Amniotic stem cell (primary cell): ENCODE measurements around the gene HTRA1.

Source experiments
- DNase-seq: peaks from one replicate; lab custom pipeline; 2025; lab: John Stamatoyannopoulos, UW

HTRA1 gene

DNA sequence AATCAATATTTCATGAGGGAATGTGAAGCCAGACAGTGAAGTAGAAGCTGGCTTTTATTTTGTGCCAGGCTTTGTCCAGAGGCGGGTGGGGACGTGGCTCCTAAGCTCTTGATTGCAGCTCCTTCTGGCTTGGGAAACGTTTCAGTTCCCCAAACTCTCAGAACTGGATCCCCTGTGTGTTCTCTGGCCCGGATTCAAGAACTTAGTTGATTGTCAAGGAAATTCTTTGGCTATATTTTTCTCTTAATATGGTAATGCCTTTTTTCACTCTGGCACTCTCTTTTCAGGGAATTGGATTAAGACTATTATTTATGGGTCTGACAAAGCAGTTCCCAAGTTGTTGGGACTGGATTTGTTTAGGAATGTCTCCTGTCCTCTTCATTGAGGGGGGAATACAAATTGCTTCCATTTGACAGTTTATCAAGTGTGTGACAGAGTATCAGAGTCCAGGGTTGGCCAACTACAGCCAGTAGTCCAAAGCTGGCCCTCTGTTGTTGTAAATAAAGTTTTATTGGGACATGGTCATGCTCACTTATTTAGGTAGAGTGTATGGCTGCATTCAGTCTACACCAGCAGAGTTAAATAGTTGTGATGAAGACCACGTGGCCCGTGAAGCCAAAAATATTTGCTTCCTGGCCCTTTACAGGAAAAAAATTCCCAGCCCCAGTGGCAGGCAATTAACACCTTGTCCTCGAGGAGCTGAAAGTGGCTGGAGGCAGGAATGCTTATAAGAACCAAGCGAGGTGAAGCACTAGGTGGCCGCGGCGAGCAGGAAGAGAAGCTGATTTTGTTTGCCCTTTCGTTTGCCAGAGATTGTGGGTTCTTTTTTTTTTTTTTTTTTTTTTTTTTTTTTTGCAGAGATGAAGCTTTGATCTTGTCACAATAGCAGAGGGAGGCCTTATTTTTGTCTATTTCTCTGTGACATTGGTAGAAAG is 34.3 kb downstream of the HTRA1 start:
- DNase-seq = no peak

DNA sequence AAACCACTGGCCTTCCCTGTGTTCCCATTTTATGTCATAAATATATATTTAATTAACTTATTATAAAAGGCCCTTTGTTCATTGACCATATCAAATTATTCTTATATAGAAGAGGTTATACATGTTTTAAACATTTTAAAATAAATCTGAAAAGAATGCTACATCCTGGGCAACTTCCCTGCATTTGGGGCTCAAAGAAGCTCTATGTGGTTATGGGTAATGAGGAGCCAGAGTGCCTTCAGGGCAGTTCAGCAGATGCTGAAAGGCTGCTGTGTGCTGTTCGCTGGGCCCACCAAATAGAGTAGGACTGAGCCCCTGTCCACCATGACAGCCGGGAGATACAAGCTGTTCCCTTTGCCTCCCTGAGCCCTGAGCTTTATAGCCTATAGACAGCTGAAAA is 35.9 kb downstream of the HTRA1 start:
- no peak for DNase-seq

DNA sequence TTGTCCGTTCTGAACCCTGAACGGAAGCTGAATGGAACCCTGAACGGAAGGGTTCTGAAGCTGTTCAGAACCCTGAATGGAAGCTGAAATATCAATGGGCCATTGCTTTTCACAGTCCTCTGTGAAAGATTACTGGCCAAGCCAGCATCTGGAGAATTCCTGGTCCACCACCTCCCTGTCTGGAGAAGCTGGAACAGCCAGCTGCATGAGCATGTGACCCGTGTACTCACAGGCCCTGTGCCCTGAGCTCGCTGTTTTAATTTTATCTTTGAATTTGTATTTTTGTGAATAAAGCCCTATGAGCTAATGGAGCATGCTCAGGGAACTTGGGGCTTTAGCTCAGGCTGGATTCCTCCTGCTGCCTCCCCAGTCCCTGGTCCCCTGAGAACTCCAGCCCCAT is 37.2 kb downstream of the HTRA1 start:
- no peak for DNase-seq

DNA sequence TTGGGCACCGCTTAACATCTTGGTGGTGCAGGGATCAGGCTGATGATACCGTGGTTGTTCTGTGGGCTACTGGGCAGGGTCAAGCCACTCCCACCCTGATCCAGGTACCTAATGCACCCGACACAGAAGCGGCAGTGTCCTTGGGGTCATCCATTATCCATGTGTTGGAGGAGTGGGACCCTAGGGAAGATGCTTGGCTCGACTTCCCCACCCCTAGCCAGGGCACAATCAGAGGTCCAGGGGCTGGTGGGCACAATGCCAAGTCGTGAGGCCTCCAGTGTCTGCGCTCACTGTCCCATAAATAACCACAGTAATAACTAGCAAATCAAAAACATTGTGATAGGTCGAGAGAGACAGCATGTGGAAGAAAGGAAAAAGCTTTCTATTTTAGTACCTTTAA is 37.7 kb downstream of the HTRA1 start:
- no peak for DNase-seq

DNA sequence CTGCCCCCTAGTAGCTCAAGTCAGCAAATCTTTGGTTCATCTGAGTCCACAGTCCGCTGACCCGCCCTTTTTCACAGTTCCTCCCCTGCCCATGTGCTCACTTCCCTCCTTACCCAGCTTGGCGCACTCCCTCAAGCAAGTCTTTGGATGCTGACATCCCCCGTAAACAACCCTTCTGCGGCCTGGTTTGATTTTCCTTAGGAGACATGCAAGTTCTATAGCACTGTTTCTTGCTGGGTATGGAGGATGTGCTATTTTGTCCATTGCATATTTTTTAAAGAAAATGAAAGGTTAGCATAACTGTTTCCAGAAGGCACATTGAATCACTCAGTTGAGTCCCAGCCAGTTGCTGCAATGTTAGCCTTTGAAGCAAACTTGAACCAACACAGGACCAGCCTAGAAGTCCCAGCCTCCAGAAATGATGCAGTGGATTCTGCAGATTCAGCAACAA is 38.2 kb downstream of the HTRA1 start:
- DNase-seq = no peak

DNA sequence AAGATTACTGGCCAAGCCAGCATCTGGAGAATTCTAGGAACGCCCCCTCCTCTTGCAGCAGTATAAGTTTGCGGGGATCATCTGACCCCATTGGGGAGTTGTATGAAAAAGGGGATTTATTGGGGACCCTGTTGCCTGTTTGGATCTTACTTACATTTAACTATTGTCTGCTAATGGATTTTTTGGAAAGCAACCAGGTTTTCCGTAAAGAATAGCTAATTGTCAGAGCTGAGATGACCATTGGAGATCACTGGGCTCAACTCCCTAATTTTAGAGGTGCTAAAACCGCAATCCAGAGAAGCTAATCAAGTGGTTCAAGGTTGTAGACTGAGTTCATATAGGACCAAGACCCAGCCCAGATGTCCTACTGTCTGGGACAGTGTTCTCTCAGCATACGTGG is 38.8 kb downstream of the HTRA1 start:
- no peak for DNase-seq

DNA sequence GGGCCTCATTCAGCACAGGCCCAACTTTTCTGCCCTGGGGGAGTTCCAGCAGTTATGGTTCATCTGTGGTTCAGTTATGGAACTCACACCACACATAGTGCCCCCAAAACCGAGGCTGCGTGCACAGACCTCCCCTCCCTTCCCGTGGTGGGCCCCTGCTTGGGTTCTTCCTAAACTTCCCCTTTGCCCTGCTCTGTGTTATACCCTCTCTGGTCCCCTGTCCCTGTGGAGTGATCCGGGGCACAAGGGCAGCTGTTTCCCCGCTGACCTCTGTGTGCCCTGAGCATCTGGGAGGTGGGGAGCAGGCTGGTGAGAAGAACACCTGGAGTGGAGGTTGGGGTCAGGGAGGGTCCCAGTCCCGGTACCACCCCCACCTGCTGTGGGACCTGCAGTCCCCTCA is 39.4 kb downstream of the HTRA1 start:
- no peak for DNase-seq

DNA sequence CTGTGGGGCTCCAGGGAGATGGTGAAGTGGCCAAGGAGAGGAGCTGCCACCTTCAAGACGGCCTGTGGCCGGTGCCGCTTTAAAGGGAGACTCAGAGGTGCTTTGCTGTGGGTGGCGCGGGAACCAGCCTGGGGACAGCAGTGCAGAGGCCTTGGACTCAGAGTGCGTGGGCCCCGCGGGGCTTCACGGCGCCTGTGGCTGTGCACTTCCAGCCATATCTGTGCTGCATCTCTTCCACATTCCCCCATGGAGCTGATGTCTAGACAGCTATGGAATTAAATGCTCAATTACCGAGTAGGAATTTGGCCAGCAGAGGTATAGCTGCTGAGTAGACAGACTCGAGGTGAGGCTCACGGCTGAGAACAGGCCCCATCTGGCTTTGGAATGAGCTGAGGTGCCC is 41.7 kb downstream of the HTRA1 start:
- DNase-seq = no peak

DNA sequence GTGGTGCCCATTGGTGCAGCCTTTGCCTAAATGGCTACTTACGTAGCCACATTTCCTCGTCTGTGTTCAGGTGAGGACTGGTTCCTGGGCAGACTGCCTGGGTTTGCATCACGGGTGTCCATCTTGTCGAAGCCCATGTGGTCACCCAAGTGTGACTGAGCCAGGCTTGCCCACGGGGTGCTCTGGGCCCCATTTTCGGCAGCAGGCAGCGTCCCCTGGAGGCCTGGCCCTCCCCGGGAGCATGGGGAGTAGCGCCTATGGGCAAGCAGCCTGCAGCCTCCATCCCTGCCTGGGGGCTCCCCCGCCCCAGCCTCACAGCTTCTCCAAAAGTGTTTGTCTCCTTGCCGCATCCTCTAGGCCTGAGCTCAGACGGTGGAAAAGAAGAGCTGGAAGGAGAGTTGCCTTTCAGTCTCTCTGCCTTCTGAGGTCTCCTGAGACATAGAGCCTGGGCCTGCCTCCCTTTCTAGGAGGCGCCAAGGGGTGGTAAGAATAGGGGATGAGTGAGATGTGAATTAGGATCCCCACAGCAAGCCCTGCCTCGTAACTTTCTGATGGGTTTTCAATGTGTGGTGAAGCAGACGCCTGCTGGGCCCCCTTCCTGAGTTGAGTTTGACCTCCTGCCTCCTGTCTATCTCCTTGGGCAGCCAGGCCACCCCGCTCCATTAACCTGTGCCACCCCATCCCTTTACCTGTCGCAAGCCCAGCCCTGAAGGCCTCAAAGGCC is 42.7 kb downstream of the HTRA1 start:
- no peak for DNase-seq

DNA sequence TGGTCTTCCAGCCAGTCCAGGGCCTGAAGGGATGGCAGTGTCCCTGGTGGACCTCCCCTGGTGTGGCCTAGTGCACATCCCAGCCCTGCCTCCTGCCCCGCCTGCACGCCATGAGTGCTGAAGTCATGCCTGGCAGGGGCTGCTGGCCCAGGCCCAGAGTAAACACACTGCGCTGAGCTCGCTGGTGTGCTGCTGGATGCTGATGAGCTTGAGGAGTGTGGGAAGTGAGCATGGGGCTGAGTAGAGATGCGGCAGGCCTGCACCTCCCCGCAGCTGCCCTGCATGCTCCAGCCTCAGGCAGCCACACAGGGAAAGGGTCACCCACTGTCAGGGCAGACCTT is 43.2 kb downstream of the HTRA1 start:
- DNase-seq = peak; percentile 80

DNA sequence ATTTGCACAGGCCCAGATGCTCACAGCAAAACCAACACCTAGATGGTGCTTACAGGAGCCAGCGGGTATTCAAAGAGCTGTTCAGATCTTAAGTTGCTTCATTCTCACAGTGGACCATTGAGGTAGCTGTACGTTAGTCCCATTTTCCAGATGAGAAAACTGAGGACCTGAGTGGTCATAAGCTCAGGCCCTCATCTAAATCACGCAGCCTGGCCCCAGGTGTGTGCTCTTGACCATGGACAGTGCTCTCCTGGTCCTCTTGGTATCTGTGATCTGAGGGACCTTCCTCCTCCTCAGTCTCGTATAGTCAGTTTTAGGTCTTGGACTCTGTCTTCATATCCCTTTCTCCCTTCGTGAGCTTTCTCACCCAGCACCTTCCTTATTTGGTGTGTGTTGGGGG is 43.7 kb downstream of the HTRA1 start:
- DNase-seq = no peak

DNA sequence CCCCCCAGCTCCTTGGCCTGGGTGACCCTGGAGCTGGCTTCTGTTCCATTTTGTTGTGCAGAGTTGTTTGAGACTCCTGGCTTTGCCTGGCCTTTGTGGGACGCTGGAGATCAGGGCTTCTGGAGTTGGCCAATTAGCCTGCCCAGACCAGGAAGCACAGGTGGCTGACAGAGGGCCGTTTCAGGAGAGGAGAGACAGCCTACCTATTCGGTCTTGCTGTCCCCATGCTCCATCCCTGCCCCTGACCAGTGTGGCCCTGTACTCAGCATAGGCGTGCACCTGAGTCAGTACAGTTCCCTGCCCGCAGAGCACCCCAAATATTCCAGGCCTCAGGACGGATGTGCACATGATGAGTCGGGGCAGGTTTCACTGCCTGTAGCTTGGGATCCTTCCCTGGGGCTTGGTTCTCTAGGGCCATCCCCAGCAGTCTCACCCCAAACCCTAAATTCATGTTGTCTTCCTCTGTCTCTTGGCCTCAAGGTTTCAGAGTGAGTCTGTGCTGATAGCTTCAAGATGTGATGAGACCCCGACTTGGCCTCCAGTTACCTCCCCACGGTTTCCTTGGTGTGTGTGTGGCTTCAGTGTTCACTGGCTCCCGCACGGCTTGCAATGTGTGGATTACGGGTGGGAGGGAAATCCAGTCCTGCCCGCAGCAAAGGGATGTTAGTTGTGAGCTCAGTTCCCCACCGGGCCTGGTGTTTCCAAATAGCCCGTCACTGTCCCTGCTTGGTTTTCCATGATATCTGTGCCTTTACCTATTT is 44.7 kb downstream of the HTRA1 start:
- DNase-seq = no peak

DNA sequence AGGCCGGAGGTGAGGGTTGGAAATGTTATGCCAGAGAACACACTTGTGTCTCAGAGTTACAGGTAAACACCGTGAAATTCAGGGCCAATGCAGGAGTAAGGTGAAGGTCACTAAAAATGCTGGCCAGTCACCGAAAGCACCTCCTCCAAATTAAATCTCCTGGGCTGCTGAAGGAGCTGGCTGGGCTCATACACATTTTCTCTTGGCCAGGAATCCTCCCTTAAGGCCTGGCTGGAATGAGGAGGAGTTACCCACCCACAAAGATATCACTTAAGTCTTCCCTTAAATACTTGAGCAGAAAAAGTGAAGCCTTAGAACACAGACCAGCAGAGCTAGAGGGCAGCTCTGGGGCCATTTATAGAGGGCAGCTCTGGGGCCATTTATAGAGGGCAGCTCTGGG is 46.3 kb downstream of the HTRA1 start:
- DNase-seq = no peak

DNA sequence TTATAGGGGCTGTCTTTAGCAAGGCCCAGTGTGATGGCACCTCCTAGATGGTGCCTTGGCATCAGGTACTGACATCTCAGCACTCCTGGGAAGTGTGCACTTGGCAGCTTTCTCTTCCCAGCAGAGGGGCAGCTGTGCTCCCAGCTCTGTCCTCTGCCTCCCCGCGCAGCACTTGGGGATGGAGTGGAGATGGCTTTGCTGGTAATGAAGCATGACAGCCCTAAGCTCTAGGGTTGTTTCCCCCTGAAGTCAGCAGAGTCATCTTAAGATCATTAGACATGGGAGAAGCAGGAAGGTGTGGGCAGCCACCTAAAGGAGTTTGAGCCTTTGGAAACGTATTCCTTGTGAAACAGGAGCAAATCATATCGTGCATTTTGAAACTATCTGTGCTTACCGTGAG is 46.7 kb downstream of the HTRA1 start:
- DNase-seq = no peak

DNA sequence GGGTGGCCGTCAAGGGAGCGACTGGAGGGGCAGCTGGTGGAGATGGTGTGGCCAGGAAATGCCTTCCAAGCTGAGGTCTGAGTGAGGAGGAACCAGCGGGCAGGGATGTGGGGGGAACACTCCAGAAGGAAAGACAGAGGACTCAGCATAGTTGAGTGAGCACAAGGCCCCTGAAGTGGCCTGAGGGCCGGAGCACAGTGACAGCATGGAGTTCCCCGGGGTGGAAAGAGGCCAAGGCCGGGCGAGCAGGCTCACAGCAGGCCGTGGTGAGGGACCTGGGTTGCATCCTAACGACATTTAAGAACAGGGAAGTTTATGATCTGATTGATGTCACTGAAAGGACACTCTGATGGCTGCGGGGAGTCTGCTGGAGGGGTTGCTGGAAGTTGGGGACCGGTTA is 48.0 kb downstream of the HTRA1 start:
- DNase-seq = no peak

DNA sequence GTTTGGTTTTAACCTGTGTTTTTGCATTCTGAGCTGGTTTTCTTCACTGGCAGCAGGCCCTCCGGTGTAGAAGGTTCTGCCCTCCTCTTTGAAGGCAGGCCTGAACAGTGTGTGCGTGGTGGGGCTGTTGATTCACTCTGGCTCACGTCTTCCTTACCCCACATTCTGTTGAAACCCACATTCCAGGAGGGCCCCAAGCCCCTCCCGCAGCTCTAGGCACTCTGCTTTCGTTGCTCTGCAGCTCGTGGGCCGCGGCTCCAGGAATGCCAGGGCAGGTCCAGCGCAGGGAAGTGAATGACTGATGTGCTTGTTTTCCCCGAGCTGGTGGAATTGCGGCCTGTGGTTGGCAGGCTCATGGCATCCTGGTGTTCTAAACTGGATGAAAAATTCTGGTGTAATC is 49.0 kb downstream of the HTRA1 start:
- DNase-seq = no peak

DNA sequence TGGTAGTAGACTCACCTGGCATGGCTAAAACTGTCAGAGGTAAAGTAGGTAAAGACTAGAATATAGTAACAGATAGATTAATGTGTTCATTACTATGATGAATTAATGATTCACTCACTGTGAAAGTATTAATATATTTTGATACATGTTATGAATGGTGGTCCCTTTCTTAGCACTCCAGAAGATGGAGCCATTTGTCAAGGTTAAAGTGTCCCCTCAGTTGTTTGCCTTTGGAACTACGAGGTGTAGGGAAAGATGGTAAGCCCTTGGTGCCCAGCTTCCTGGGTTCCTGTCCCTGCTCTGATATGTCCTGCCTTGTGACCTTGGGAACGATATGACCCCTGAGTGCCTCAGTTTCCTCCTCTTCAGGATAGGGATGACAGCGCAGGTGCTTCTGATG is 49.4 kb downstream of the HTRA1 start:
- no peak for DNase-seq

DNA sequence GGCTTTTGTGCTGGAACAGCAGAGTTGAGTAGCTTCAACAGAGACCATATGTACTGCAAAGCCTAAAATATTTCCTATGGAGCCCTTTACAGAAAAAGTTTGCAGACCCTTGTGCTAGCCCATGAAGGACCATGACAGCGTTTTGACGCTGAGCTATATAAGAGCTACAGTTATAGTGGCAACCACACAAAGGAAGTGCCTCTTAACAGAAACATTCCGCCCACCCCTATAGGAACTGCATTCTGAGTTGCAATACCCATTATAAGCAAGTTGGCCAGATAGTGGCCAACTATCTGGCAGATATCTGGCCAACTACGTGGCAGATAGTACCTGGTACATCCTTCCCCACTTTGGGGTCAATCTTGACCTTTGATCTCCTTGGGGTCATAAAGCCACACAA is 51.7 kb downstream of the HTRA1 start:
- DNase-seq = no peak

DNA sequence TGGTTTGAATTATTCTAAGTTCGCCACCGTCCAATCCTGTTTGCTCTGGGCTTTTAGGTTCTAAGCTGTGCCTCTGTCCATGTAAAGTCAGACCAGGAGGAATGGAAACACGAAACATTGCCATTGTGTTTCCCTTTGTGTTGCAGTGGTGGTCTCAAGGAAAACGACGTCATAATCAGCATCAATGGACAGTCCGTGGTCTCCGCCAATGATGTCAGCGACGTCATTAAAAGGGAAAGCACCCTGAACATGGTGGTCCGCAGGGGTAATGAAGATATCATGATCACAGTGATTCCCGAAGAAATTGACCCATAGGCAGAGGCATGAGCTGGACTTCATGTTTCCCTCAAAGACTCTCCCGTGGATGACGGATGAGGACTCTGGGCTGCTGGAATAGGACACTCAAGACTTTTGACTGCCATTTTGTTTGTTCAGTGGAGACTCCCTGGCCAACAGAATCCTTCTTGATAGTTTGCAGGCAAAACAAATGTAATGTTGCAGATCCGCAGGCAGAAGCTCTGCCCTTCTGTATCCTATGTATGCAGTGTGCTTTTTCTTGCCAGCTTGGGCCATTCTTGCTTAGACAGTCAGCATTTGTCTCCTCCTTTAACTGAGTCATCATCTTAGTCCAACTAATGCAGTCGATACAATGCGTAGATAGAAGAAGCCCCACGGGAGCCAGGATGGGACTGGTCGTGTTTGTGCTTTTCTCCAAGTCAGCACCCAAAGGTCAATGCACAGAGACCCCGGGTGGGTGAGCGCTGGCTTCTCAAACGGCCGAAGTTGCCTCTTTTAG is 52.9 kb downstream of the HTRA1 start:
- no peak for DNase-seq

DNA sequence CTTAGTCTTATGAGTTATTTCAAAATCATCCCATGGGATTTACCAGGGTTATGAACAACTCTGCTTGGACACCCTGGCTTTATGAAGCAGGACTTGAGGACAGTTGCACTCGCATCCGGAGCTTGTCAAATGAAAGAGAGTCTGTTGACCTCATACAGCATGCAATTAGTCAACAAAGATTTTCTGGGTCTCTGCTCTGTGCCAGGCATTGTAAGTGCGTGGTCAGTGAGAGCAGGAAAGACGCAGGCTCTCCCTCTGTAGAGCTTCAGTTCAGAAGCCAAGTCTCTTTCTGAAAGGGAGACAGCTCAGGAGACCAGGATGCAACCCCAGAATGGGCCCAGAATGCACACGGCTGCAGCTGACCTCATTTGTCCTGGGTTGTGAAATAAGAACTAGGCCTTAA is 53.7 kb downstream of the HTRA1 start:
- DNase-seq = no peak

DNA sequence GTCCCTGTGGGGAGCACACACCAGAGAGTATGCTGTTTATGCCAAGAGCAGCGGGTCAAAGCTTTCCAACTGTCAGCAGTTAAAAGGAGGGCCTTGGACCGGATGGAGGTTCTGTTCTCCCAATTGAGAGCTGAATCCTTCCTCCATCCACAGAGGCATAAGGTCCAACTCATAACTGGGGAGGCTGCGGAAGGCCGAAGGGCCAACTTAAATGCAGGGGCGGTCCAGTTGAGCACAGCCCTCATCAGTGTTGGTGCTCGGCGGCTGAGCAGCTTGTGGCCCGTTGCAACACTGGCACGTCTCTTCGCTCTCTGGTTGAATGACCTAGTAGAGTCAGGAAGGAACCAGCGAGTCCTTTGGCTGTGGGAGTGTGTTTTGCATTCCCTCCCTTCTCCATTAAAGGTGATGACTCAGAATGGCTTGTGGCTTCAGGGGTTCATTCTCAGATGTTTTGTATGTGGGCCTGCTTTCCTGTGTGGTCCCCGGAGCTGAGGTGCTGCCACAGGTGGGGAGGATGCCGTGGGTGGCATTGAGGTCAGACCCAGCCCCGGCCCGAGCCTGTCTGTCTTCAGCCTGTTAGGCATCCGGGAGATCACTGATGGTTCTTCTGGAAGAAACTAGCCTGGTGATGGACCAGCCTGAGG is 54.4 kb downstream of the HTRA1 start:
- DNase-seq = no peak
